NCI-H187 treated with DMSO at 0.1 percent for 48 hours (cell line): ENCODE data around the gene ZNF746.
"Not testable (repeated sequence)": the region's sequence is repeated elsewhere in the genome, so short reads cannot be mapped to it uniquely, and the experiment has no call there.

Experiments used
- DNase-seq: peaks from one replicate; lab custom pipeline; 2025; lab: John Stamatoyannopoulos, UW

The ZNF746 gene

DNA sequence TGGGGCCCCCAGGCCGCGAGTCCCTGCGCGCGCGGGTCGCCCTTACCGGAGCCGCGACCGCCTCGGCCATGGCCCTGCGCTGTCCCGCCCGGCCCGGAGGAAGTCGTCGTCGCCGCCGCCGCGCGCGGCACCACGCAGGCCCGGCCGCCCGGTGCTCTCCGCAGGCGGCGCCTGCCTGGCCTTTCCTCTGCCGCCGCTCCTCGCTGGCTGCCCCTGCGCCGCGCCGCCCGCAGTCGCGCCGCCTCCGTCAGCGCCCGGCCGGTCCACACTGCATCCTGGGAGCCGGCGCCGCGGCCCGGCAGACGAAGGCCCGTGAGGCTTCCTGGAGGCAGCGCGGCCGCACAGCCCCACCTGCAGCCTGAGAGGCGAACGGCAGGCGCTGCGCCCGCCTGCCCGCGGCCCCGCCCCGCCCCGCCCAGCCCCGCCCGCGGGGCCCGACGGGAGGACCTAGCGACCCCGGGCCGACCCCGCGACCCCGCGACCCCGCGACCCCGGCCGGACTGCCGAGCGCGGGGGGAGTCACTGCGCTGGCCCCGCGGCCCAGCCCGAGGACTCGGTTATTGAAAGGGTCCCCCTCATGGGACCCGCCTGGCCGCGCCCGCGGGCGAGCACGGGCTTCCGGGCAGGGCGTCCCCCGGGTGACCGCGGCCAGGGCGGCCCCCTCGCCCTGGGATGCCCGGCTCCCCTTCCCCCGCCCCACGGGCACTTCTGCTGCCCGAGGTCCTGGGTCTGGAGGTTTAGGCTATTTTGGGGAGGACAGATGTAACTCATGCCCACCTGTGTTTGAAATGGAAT is at the start of gene ZNF746:
Gene ZNF746, minus strand, starts transcription at position 343 of the 795 bp plus-strand sequence. Its CDS starts 273 bp downstream, at position 70.
- DNase-seq = no peak

DNA sequence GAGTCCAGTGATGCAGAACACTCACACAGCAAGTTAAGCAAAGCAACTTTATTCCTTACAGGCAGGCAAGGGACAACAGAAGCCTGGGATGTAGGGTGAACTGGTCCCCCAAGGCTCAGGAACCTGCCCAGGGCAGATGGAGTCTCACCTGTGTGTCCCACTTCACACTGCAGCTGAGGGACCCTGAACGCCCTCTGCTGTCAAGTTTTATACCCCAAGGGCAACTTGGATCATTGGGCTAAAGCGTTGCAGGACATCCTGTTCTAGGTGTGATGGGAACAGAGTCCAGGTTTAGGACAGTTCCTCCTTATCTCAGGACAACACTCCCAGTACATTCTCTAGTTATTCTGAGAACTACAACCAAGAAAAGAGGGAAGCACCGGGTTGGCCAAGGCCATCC is 49.5 kb upstream of the ZNF746 start:
- no peak for DNase-seq

DNA sequence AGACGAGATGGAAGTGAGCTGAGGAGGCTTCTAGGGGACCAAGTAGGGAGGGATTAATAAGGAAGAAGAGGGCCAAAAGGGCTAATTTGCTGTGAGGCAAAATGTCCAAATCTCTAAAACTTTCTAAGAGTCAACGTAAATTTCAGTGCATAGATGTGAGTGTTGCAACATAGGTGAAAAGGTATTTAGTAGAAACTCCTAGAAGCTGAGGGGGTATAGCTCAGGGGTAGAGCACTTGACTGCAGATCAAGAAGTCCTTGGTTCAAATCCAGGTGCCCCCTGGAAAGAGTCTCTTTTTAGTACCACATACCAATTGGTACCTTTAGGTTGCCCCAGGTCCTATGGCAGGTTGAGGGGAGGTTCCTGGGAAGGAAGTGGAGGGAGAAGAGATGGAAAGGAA is 48.7 kb upstream of the ZNF746 start:
- no peak for DNase-seq

DNA sequence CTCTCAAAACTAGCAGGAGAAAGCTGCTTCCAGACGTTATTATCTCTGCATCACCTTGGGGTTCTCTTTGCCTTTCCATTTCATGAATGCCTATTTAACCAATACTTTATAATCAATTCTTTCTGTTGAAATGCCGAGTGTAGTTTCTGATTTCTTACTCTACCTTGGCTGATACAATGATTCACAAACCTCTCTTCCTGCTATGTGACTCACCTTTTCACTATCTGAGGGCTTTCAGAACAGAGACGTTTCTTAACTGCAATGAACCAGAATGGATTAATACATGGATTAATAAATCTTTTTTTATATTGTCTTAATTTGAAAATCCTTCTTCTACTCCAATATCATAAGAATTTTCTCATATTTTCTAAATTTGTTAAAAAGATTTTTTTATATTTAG is 46.4 kb upstream of the ZNF746 start:
- DNase-seq = no peak

DNA sequence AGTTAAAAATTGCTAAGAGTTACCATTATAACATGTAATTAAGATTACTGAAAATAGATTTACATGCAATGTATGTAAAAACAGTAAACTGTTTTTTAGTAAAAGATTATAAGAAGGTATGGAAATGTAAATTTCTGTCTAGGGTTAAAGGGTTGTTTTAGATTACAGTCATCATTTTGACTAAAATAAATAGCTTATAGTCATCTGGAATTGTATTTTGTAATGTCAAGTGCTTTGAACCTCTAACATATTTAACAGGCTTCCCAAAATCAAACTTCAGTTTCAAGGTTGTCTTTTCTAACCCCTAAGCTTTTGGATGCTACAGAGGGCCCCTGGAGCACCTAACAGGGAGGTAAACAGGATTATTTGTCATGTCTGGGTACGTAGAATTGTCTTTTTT is 35.0 kb upstream of the ZNF746 start:
- no peak for DNase-seq

DNA sequence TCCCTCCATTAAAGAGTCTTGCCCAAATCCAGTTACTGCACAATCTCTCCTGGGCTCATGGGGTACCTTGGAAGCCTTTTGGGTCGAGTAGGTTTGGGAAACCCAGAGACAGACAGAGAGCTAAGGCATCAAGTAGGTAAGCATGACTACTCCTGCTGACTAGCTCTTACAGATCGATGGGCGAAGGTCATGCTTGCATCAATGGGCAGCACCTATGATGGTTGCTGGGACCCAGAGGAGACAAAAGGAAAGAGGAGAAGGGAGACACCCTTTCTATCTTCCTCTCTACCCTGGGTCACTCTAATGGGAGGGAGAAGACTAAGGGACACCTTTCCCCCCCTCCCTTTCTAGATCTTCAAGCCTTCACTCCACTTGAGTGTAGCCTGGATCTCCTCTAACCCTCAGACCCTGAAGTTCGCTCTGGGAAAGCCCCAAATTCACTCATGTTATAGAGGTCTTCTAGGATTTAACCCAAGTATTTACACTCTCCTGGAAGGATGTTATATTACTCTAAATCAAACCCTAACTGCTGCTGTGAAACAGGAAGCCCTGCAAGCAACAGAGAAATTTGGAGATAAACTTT is 31.6 kb upstream of the ZNF746 start:
- no peak for DNase-seq

DNA sequence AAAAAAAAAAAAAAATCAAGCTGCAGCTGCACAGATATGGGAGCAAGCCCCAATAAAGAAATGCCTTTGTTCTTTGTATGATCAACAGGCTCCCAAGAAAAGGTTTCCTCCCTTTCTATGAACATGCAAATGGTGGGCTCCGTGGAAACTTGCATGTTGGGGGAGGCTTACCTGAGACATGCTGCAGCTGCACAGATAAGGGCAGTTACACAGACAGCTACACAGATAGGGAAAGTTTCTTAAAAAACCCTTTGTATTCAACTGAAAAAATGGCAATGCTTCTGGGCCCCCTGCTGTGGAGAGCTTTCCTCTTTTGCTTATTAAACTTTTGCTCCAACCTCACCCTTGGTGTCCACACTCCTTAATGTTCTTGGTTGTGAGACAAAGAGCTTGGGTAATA is 29.8 kb upstream of the ZNF746 start:
- no peak for DNase-seq

DNA sequence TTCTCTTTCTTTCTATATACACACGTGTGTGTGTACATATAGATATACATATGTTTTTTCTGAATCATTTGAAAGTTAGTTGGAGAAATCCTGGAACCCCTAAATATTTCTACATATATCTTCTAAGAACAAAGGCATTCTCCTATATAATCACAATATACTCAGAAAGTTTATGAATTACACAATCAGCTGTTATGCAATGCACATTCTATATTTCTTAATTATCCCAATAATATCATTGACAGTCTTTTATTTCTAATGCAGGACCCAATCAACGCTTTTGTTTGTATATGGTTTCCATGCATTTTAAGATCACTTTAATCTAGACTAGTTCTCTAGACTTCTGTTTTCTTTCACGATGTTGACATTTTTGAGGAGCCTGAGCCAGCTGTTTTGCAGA is 27.7 kb upstream of the ZNF746 start:
- DNase-seq = no peak

DNA sequence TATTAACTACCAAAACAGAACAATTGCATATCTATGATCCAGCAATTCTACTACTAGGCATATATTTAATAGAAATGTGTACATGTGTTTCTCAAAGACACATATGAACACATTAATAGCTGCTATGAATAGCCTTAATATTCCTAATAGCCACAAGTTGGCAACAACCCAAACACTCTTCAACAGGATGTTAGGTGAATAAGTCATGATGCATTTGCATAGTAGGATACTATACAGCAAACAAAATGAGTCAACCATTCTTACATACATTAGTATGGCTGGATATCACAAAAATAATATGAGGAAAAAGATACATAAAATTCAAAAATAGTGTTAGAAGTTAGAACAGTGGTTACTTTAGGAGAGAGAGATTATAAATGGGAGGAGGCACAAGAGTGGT is 26.8 kb upstream of the ZNF746 start:
- no peak for DNase-seq

DNA sequence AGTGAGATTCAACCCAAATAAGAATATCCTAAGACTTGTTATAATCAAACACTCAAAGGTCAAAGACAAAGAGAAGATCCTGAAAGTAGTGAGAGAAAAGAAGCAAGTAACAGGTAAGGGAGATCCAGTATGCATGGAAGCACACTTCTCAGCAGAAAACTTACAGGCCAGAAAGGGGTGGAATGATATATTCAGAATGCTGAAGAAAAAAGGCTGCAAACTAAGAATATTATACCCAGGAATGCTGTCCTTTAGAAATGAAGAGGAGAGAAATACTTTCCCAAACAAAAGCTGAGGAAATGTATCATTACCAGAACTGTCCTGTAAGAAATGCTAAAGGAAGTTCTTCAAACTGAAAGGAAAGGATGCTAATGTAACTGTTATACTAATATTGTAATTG is 12.6 kb upstream of the ZNF746 start:
- DNase-seq = no peak

DNA sequence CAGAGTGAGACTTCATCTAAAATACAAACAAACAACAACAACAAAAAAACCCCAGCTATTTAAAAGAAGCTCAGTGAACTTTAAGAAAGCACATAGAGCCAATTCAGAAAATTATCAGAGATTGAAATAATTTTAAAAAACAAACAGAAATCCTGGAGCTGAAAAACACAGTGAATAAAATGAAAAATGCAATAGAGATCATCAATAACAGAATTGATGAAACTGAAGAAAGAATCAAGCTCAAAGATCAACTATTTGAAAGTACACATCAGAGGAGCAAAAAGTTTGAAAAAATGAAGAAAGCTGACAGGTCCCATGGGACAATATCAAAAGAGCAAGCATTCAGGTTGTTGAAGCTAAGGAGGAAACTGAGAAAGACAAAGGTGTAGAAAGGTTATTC is 12.2 kb upstream of the ZNF746 start:
- DNase-seq = no peak

DNA sequence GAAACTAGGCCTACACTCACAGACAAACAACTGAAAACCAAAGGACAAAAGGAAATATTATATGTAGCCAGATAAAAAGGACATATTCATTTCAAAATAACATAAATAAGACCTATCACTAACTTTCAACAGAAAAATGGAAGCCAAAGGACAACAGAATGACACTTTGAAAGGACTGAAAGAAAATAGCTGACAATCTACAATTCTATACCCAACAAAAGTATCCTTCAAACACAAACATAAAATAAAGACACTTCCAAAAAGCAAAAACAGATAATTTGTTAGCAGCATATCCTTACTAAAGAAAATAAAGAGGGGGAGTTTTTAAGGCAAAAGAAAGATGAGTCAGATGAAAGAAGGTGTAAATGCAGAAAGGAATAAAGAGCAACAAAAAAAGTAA is 7.9 kb upstream of the ZNF746 start:
- no peak for DNase-seq

DNA sequence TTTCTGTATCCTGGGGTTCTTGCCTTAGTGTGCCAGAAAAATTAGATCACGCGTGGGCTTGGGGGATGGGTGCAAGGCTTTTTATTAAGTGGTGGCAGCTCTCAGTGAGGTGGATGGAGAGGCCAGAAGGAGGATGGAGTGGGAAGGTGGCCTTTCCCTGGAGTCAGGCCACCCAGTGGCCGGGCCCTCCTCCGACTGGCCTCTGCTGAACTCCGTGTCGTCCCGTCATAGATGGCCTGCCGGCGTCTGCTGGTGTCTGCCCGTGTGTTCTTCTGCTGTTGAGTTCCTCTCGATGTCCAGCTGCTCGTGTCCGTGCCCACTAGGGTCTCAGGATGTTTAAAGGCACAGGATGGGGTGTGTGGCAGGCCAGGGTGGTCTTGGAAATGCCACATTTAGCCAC is 4.0 kb upstream of the ZNF746 start:
- no peak for DNase-seq

DNA sequence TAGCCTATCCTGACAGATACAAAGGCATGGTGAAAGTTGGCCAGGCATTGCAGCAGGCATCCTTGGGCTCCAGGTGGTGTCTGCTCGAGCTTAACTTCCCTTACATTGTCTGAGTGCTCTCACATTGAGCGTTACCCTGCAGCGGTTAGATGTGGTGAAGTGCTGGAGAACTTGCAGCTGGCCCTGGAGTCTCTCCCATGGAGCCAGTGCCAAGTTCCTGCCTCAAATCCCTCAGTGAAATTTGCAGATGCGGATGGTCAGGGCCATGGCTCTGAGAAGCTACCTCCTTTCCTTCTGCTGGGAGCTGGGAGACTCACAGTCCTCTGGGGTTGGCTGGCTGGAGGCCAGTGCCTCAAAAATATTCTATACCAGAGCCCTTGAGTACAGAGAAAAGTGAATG is 3.3 kb upstream of the ZNF746 start:
- no peak for DNase-seq

DNA sequence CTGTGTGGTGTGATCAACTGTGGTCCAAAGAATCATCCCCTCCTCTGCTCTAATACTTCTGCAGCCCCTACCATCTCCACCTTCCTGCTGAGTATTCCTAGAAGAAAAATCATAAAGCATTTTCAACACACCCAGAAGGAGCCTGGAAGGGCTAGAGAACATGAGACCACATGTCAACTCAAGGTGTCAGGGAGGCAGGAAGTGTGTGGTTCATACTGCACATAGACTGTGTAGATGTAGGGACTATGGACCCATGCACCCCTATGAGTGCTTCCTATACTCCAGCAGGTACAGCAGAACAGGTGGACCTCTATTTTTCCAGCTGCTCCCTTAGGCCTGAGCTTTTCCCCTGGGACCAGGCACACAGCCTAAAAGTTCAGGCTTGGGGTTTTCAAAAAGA is 2.6 kb upstream of the ZNF746 start:
- no peak for DNase-seq

DNA sequence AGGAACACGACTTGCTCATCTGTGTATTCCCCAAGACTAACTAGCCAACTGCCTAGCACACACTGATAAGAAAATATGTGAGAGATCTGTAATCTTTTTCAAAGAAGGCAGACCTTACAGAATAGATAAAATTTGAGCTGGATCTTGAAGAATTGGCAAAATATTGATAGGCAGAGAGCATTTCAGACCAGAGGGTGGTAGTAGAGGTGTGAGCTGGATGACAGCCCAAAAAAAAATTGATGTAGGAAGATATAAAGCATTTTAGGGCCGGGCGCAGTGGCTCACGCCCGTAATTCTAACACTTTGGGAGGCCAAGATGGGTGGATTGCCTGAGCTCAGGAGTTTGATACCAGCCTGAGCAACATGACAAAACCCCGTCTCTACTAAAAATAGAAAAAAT is 1.2 kb upstream of the ZNF746 start:
- no peak for DNase-seq

DNA sequence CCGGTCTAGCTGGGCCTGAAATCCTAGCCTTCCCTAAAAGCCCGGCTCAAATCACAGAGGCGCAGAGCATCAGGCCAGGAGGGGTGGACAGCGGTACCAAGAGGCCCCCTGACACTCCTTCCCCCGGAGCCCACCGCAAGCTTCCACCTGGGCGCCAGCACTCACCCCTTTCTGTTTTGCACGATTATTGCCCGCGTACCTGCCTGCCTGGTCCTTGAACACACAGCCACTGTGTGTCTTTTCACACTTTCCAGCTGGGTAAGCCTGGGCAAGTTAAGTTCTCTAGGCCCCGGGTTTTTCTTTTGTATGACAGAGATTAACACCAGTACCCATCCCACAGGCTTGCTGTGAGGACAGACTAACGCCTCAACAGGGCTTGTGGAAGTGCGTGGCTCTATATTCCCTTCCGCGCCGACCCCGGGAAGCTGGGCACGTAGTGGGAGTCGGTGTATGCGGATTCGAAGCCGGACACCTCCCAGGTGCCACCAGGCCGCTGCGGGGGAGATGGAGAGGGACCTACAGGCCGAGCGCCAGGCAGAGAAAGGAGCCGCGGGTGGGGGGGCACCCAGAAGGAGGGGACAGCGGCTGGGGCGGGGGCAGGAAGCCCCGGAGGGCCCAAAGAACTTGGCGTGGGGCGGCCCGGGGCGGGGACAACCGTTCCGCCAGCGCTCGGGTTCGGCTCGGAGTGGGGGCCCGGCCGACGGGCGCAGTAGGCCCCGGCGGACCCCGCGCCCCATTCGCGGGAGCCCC is 792 bp downstream of the ZNF746 start:
- no peak for DNase-seq

DNA sequence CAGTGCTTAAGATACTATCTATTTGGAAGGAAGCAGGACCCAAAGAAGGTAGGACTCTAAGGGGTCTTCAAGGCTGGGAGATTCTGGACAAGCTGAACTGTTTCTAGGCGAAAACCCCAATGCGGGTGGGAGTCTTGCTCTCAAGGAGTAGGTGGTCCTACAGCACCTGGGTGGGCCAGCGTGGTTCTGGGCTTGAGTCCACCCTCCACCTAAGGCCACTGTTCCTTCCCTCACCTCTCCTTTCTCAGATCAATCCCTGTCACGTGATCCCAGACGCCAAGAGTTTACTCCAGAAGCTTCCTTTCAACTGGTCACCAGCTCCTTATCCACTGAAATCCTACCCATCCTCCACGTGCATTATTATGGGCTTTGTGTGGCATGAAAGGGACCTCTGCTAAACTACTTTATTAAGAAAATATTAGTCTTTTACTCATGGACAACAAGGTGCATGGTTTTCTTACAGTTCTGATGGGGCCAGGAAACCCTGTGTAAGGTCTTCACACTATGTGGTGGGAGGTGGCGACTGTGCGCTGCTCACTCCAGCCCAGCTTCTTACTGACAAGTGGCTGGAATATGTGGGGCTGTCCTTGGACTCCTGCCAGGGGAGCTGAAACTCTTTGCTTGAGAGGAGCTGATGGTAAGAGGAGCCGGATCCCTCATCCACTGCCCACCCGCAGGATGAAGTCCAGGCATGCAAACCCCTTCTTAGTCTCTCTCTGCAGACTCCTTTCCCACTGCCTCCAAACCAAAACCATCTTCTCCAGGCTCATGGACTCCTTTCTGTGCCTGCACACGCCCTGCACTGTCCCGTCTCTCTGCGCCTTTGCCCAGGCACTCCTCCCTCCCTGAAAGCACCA is 1.6 kb downstream of the ZNF746 start:
- DNase-seq = no peak

DNA sequence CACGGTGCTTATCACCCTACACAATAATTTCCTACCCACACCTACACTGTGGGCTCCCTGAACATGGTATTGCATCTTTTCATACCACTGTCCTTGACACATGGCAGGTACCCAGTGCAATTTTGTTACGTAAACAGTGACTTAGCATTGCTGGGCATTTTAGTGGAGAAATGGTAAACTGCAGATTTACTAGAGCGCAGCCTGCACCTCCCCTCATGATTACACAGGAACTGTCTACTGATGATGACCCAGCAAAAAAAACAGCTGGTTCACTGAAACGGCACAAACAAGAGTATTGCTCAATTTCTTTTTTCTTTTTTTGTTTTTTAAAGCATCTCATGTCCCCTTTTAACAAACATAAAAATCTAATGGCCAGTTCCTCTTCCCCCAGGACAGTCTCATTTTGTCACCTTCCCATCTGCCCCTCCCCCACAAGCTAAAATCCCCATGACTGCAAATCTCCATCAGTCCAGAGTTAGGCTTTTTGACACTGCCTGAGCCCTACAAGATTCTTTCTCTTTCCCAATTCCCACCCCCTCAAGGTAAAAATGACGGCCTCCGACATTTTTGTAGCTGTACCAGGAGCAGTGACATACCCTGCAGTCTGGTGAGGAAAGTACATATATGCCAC is 2.8 kb downstream of the ZNF746 start:
- no peak for DNase-seq

DNA sequence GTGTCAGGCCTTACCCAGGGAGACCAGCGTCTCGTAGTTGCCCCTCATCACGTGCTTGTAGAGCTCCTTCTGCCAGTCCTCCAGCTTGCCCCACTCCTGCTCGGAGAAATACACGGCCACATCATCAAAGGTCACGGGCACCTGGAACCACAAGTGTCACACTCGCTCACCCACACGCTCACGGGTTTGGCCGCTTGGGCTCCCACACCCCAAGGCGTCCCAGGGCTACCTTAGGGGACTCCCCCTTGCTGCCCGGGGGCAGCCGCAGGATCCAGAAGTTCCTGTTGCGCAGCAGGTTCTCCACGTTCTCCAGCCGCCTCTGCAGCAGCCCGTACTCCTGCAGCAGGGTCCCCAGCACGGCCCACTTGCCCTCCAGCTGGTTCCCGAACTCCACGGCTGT is 3.6 kb downstream of the ZNF746 start:
- DNase-seq = not testable (repeated sequence)

DNA sequence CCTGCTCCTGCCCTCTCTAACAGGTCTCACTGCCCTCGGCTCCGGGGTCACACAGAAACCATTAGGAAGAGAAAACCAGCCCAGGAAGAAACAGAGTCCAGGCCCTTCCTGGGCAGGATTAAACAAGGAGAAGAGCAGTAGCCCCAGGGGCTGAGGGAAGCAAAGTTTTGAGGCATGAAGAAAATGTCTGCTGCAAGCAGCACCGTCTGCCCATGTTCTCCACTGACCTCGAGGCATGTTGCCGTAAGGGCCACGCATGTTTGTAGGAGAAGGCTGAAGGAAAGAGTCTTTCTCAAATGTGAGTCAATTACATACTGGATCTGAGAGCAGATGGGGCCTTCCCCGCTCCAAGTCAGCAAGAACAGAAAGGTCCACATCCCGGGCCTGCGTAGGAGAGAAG is 4.2 kb downstream of the ZNF746 start:
- no peak for DNase-seq
